Measurements from ENCODE around the gene KCNQ2.

Gene KCNQ2

GRCh38 chr20:63354636-63355350 is 117.7 kb downstream of the KCNQ2 start:
- Histone ChIP-seq H3K9me3 (ENCODE audit: insufficient read depth, low read length) (no peaks in the 10 kb centered on the region), H3K27ac (ENCODE audit: low read depth, low read length) (no peak overlapping the region), H3F3A (ENCODE audit: insufficient read depth) (no peaks in the 10 kb centered on the region), H3K4me2 (ENCODE audit: low read depth, low read length, poor library complexity, severe bottlenecking) (no peak overlapping the region), H3K9me2 (replicated peaks; ENCODE audit: insufficient read depth, low read length) (no peaks in the 10 kb centered on the region), H3K9ac (ENCODE audit: low read length) (no peak overlapping the region), H3K4me3 (ENCODE audit: insufficient read depth, low read length, poor library complexity, severe bottlenecking) (no peak overlapping the region), H4K20me1 (ENCODE audit: low read depth, low read length) (no peaks in the 10 kb centered on the region), H2AFZ (ENCODE audit: low read depth, low read length, severe bottlenecking) (no peak overlapping the region), H3K36me3 (ENCODE audit: low read length) (no peaks in the 10 kb centered on the region), H3K79me2 (ENCODE audit: insufficient read depth, low read length) (no peaks in the 10 kb centered on the region), H3K27me3 (ENCODE audit: low read length) (no peaks in the 10 kb centered on the region)
- no peak for TF ChIP-seq EZH2phosphoT487 (conservative IDR thresholded peaks at IDR 0.05; ENCODE audit: low read length)
- TF ChIP-seq CTCF (IDR thresholded peaks at IDR 0.05; ENCODE audit: insufficient read depth, low read length, poor library complexity, severe bottlenecking), result no peak

DNA sequence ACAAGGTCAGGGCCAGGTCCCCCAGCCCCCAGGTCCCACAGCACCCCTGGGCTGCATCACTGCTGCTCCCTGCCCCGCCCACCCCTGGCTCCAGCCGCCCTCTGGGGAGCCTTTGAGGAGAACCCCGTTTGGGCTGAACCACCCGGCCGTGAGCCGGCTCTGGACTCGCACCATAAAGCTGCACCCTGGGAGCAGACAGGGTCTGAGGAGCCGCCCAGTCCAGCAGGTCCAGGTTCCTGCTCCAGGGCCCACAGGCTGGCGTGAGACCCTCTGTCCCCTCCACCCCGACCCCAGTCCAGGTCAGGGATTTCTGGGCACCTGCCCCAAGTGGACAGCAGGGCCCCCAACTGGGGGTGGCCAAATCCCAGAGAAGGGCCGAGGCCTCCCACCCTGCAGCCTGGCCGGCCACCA is 119.6 kb downstream of the KCNQ2 start:
- Histone ChIP-seq H3K27me3 (ENCODE audit: low read length) (no peaks in the 10 kb centered on the region), H3K4me2 (ENCODE audit: low read depth, low read length, poor library complexity, severe bottlenecking) (no peak overlapping the region), H3K9me2 (replicated peaks; ENCODE audit: insufficient read depth, low read length) (no peaks in the 10 kb centered on the region), H3K36me3 (ENCODE audit: low read length) (no peaks in the 10 kb centered on the region), H3K79me2 (ENCODE audit: insufficient read depth, low read length) (no peaks in the 10 kb centered on the region), H3K9ac (ENCODE audit: low read length) (no peak overlapping the region), H3K4me3 (ENCODE audit: insufficient read depth, low read length, poor library complexity, severe bottlenecking) (no peak overlapping the region), H4K20me1 (ENCODE audit: low read depth, low read length) (no peaks in the 10 kb centered on the region), H3K27ac (ENCODE audit: low read depth, low read length) (no peak overlapping the region), H3F3A (ENCODE audit: insufficient read depth) (no peaks in the 10 kb centered on the region), H2AFZ (ENCODE audit: low read depth, low read length, severe bottlenecking) (no peak overlapping the region), H3K9me3 (ENCODE audit: insufficient read depth, low read length) (no peaks in the 10 kb centered on the region)
- no peak for TF ChIP-seq CTCF (IDR thresholded peaks at IDR 0.05; ENCODE audit: insufficient read depth, low read length, poor library complexity, severe bottlenecking)
- TF ChIP-seq EZH2phosphoT487 (conservative IDR thresholded peaks at IDR 0.05; ENCODE audit: low read length), result no peak

DNA sequence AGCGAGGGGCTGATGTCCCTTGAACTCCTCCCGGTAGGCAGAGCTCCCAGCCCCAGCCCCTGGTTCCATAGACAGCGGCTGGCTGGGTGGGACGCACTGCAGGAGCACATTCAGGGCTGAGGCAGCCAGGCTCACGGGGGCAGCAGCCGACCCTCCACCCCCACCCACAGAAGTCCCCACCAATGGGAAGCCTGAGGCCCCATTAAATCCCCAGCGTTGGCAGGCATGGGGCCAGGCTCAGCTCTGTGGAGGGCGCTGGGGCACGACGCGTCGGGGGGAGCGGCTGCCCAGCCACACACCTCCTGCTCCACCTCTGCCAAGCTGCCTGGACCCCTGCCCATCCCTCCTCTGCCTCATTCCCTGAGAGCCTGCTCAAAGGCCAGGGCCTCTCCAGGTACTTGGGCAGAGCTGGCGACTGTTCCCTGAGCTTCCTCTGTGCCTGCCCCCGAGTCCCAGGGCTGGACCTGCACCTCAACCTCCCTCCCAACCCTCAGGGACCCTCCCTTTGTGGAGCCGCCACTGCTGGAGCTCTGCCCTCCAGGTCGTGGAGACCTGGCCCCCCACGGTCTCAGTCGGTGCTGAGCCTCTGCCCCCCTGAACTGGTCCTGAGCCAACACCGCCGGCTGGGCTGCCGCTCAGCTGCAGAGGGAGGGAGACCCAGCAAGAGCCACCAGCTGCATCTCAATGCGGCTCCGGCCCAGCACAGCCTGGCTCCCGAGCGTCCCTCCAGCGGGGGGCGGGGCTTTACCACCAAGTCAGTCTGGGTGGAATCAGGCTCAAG is 120.5 kb downstream of the KCNQ2 start:
- TF ChIP-seq EZH2phosphoT487 (conservative IDR thresholded peaks at IDR 0.05; ENCODE audit: low read length) (no peak), CTCF (IDR thresholded peaks at IDR 0.05; ENCODE audit: insufficient read depth, low read length, poor library complexity, severe bottlenecking) (no peak)
- H3K27ac ChIP-seq (ENCODE audit: low read depth, low read length), result no peak overlapping the region

More for the DNA sequence above, 120.5 kb downstream of the KCNQ2 start:
- Histone ChIP-seq H2AFZ (ENCODE audit: low read depth, low read length, severe bottlenecking) (no peak overlapping the region), H3K9me2 (replicated peaks; ENCODE audit: insufficient read depth, low read length) (no peaks in the 10 kb centered on the region), H4K20me1 (ENCODE audit: low read depth, low read length) (no peaks in the 10 kb centered on the region), H3K4me2 (ENCODE audit: low read depth, low read length, poor library complexity, severe bottlenecking) (no peak overlapping the region), H3K4me3 (ENCODE audit: insufficient read depth, low read length, poor library complexity, severe bottlenecking) (no peak overlapping the region), H3K9me3 (ENCODE audit: insufficient read depth, low read length) (no peaks in the 10 kb centered on the region), H3K79me2 (ENCODE audit: insufficient read depth, low read length) (no peaks in the 10 kb centered on the region), H3K36me3 (ENCODE audit: low read length) (no peaks in the 10 kb centered on the region), H3F3A (ENCODE audit: insufficient read depth) (no peaks in the 10 kb centered on the region), H3K9ac (ENCODE audit: low read length) (no peak overlapping the region), H3K27me3 (ENCODE audit: low read length) (no peaks in the 10 kb centered on the region)

Data from SU-DHL-6 (cell line).